K562 (cell line): ENCODE data around the gene B4GALT5. TPM values are rescaled to one million over a fixed set of nuclear protein-coding genes. Genes with fewer than 3 reads are reported as not detected.

Source experiments
- ATAC-seq: fragments of 200-7000 bp; cut with Tn5 transposase; 3 replicates; pipeline ENCODE4 v1.9.1; 2020; ENCODE audit warnings: moderate library complexity
- BruUV-seq: library from RNA; stranded (reverse); fragments of 400-500 nt; replicated peaks from 2 replicates; lab custom pipeline; 2021; lab: Mats Ljungman, UMichigan
- CTCF ChIA-PET: fragments of 300-600 bp; formaldehyde crosslinking; extraction: SDS; loops from one replicate; lab custom pipeline; 2021; ENCODE audit warnings: low intra/inter-chr PET ratio; lab: Yijun Ruan, JAX
- POLR2A ChIA-PET: fragments of 300-600, 350-650 bp; sonication (Branson Sonifier 250); formaldehyde crosslinking; extraction: SDS; loops from one replicate; lab custom pipeline; 2021; ENCODE audit warnings: antibody characterized with exemption, inconsistent platforms; lab: Yijun Ruan, JAX
- DNase-seq, 4 experiments: peaks; one replicate each; pipeline versions ENCODE4 v3.0.0 to v3.0.0-alpha.2; 2011 to 2018; ENCODE audit warnings: low spot score in 3 of 4, mixed read lengths in 3 of 4; ENCODE audit errors: extremely low read depth in 1 of 4
- FAIRE-seq: peaks from 2 replicates; lab custom pipeline; 2011; peaks lifted over from hg19 to GRCh38; lab: Jason Lieb, UNC
- H2AFZ ChIP-seq: 2 replicates; pipeline ENCODE4 v1.6.0; 2011; ENCODE audit warnings: low read depth, low read length, control low read depth, inconsistent platforms
- H3K27ac ChIP-seq: fragments of 200-600 bp; 3 replicates; pipeline ENCODE4 v1.8.0; 2011; ENCODE audit warnings: low read depth, mild to moderate bottlenecking, control low read depth, inconsistent platforms, low read length, moderate library complexity, mixed read lengths; ENCODE audit errors: extremely low read depth
- H3K27me3 ChIP-seq, 2 experiments: fragments of 300-600 bp in 1 of 2; 2 replicates in 1 of 2; 3 replicates in 1 of 2; pipeline versions ENCODE4 v1.6.0 to v1.8.0; 2011; ENCODE audit warnings: inconsistent platforms in 2 of 2, low read length in 2 of 2, mild to moderate bottlenecking in 1 of 2, mixed read lengths in 1 of 2, moderate library complexity in 1 of 2; ENCODE audit not compliant: control insufficient read depth in 2 of 2, insufficient read depth in 2 of 2
- H3K36me3 ChIP-seq: fragments of 300-600 bp; 3 replicates; pipeline ENCODE4 v1.8.0; 2011; ENCODE audit warnings: mild to moderate bottlenecking, low read length, inconsistent platforms; ENCODE audit not compliant: control insufficient read depth, insufficient read depth
- H3K4me1 ChIP-seq, 2 experiments: fragments of 200-600 bp in 1 of 2; replicated peaks in 1 of 2; 2 replicates in 1 of 2; 3 replicates in 1 of 2; pipeline versions ENCODE4 v1.5.1 to v1.8.0; 2011; ENCODE audit warnings: inconsistent platforms in 2 of 2, low read length in 2 of 2, mild to moderate bottlenecking in 1 of 2, mixed read lengths in 1 of 2, moderate library complexity in 1 of 2; ENCODE audit not compliant: control insufficient read depth in 2 of 2, insufficient read depth in 2 of 2
- H3K4me2 ChIP-seq: 2 replicates; pipeline ENCODE4 v1.6.1; 2011; ENCODE audit warnings: low read length, control low read depth, inconsistent platforms, mixed read lengths; ENCODE audit not compliant: insufficient read depth
- H3K4me3 ChIP-seq: fragments of 200-600 bp; sonication (generic), shearing (Covaris generic); 2 replicates; pipeline ENCODE4 v1.5.1; 2016; ENCODE audit warnings: control low read depth, inconsistent platforms
- H3K79me2 ChIP-seq: fragments of 200-600 bp; 3 replicates; pipeline ENCODE4 v1.8.0; 2011; ENCODE audit warnings: low read length, inconsistent platforms; ENCODE audit not compliant: control insufficient read depth, insufficient read depth
- H3K9ac ChIP-seq, 2 experiments: 2 replicates each; pipeline versions ENCODE4 v1.6.0 to v1.6.1; 2011; ENCODE audit warnings: low read depth in 2 of 2, low read length in 2 of 2, control low read depth in 1 of 2, inconsistent platforms in 1 of 2, mild to moderate bottlenecking in 1 of 2, mixed read lengths in 1 of 2; ENCODE audit not compliant: insufficient read depth in 1 of 2
- H3K9me1 ChIP-seq: one replicate; pipeline ENCODE4 v1.6.0; 2011; ENCODE audit warnings: inconsistent platforms, mild to moderate bottlenecking, low read length, moderate library complexity; ENCODE audit not compliant: control insufficient read depth, insufficient read depth
- H3K9me3 ChIP-seq: replicated peaks from 2 replicates; pipeline ENCODE4 v1.5.1; 2011; ENCODE audit warnings: low read depth, low read length, inconsistent platforms; ENCODE audit not compliant: control insufficient read depth, insufficient read depth
- H4K20me1 ChIP-seq: replicated peaks from 2 replicates; pipeline ENCODE4 v1.6.1; 2011; ENCODE audit warnings: low read length, inconsistent platforms, mixed read lengths; ENCODE audit not compliant: control insufficient read depth, insufficient read depth
- CHD2 ChIP-seq: IDR thresholded peaks from 2 replicates; pipeline ENCODE4 v1.6.1; 2011; ENCODE audit warnings: low read depth, low read length
- ESRRA ChIP-seq: fragments of 450-650 bp; IDR thresholded peaks from 2 replicates; pipeline ENCODE4 v1.6.1; 2014; ENCODE audit warnings: low read depth, mild to moderate bottlenecking, moderate library complexity, borderline replicate concordance
- NFRKB ChIP-seq: fragments of 450-650 bp; IDR thresholded peaks from 2 replicates; pipeline ENCODE4 v1.6.1; 2016; ENCODE audit warnings: low read depth
- NRF1 ChIP-seq, 2 experiments: fragments of 450-650 bp; IDR thresholded peaks in 1 of 2; conservative IDR thresholded peaks in 1 of 2; 2 replicates each; pipeline ENCODE4 v1.6.1; 2014; ENCODE audit warnings: mild to moderate bottlenecking in 2 of 2
- WGBS: fragments of 100-300 bp; shearing (Covaris generic); methylation state at CpG from one replicate; pipeline ENCODE4 v1.1.6; 2016; ENCODE audit warnings: low coverage, mixed read lengths; ENCODE audit not compliant: insufficient coverage; ENCODE audit errors: missing lambda C conversion rate; 5-methylcytosine and 5-hydroxymethylcytosine counted together
- in situ Hi-C: fragments of 300-500 bp; cut with MboI; formaldehyde crosslinking; loops from 4 replicates; pipeline ENCODE4 v1.15.0; 2018; ENCODE audit warnings: inconsistent platforms, mixed read lengths
- intact Hi-C: fragments of 100-400 bp; cut with micrococcal nuclease; formaldehyde crosslinking; loops from 2 replicates; pipeline ENCODE4 v1.14.2; 2022
- polyA plus RNA-seq, 8 experiments: library from polyadenylated mRNA; depleted of rRNA in 4 of 8; stranded (reverse) in 5 of 8; unstranded in 3 of 8; fragments of >200 nt; fragmentation: Nextera tagmentation in 2 of 8; fragmentation: Illumina TruSeq in 1 of 8; extraction: Ambion mirVana in 2 of 8; extraction: Trizol in 1 of 8; gene quantifications; 2 replicates each; pipeline versions ENCODE4 v1.2.1 to v1.2.3, GENCODE V29; 2011 to 2014; ENCODE audit warnings: inconsistent platforms in 1 of 8, missing spikeins in 1 of 8
- total RNA-seq, 7 experiments: library from RNA; depleted of rRNA in 6 of 7; stranded (reverse); fragments of >200 nt in 6 of 7; fragmentation: Illumina TruSeq in 2 of 7; extraction: Trizol in 2 of 7; gene quantifications; 2 replicates each; pipeline versions ENCODE4 v1.2.1 to v1.2.3, GENCODE V29; 2011 to 2021; ENCODE audit warnings: low replicate concordance in 1 of 7

B4GALT5 gene
- total and polyA plus RNA-seq, 9 of the 15 experiments (the other 6 are each of a cell fraction or from before 2014, with no cell fraction given) = 8.5 to 32.6 (median 23.4) TPM

- Histone ChIP-seq H3K9ac (peak overlapping the region in 1 of 2 experiments; percentile 65; a peak in 1 of 4 replicates), H3K36me3 (no peaks in the 10 kb centered on the region)
- TF ChIP-seq NRF1 (conservative IDR thresholded peaks at IDR 0.05 in 1 of 2, IDR thresholded peaks at IDR 0.05 in 1 of 2) (no peak), ESRRA (peak; percentile 65), NFRKB (no peak), CHD2 (no peak)
- TF ChIP-seq, all 486 proteins: peak for 1
- H3K79me2 ChIP-seq = no peaks in the 10 kb centered on the region
- peak; percentile 46 for FAIRE-seq
- no peak overlapping the region for H3K27ac ChIP-seq
- H3K4me1 ChIP-seq = peaks cover 0 to 12% of the 10 kb centered on the region in 2 experiments; a peak in 3 of 5 replicates
- ChIA-PET CTCF (no interaction called here), POLR2A (no interaction called here)
- H4K20me1 ChIP-seq = no peaks in the 10 kb centered on the region
- no TSS peak for BruUV-seq
- in situ Hi-C loops (no loop called here), intact Hi-C loops (no loop called here)
- 29% methylated on average over 10 of the region's 11 CpGs for WGBS
- no peaks in the 10 kb centered on the region for H3K9me1 ChIP-seq
- no peak overlapping the region for H3K4me2 ChIP-seq
- DNase-seq = no peak
- no peak overlapping the region for H2AFZ ChIP-seq
- no peak for ATAC-seq
- no peaks in the 10 kb centered on the region for H3K9me3 ChIP-seq
- H3K27me3 ChIP-seq = peaks cover 0 to 7% of the 10 kb centered on the region in 2 experiments; a peak in 2 of 5 replicates
- H3K4me3 ChIP-seq = no peak overlapping the region
Measured at GRCh38 chr20:49616154-49617007, 97.3 kb downstream of the B4GALT5 start.
